HEK293T (cell line): ENCODE measurements around the gene CERK.

Experiments used
- ARNT ChIP-seq: fragments of 450-650 bp; IDR thresholded peaks from 2 replicates; pipeline ENCODE4 v1.6.1; 2017; ENCODE audit warnings: mild to moderate bottlenecking
- LEF1 ChIP-seq: fragments of 450-650 bp; IDR thresholded peaks from 2 replicates; pipeline ENCODE4 v1.6.1; 2017; ENCODE audit warnings: mild to moderate bottlenecking, borderline replicate concordance

GRCh38 chr22:46657996-46658947 is 79.8 kb downstream of the CERK start:
- TF ChIP-seq LEF1: no peak
- TF ChIP-seq ARNT: no peak
